ENCODE data around the gene RPGR.

The RPGR gene

GRCh38 chrX:38277136-38277535 lies 50.2 kb downstream of the RPGR start:
- no peak for ATAC-seq
- TF ChIP-seq ISL1 (CRISPR knock-in tag; IDR thresholded peaks at IDR 0.05) (0 out of 2 replicates have a peak, but pooled peaks have one; percentile 14), SNAI2 (CRISPR knock-in tag; IDR thresholded peaks at IDR 0.05) (no peak)

- no peak for ATAC-seq
- no peak for TF ChIP-seq SNAI2 (CRISPR knock-in tag; IDR thresholded peaks at IDR 0.05)
- TF ChIP-seq CSDC2 (CRISPR knock-in tag; IDR thresholded peaks at IDR 0.05), result no peak
- no peak for TF ChIP-seq TOX (CRISPR knock-in tag; IDR thresholded peaks at IDR 0.05; ENCODE audit: borderline replicate concordance)
- TF ChIP-seq ZNF565 (CRISPR knock-in tag; conservative IDR thresholded peaks at IDR 0.05; ENCODE audit: low read depth), result no peak
- no peak for TF ChIP-seq ZC3H10 (CRISPR knock-in tag; IDR thresholded peaks at IDR 0.05)
Measured at GRCh38 chrX:38276089-38276488, 51.2 kb downstream of the RPGR start.

- TF ChIP-seq ISL1 (CRISPR knock-in tag; IDR thresholded peaks at IDR 0.05) (no peak), CSDC2 (CRISPR knock-in tag; IDR thresholded peaks at IDR 0.05) (no peak), OSR1 (CRISPR knock-in tag; IDR thresholded peaks at IDR 0.05) (no peak), SNAI2 (CRISPR knock-in tag; IDR thresholded peaks at IDR 0.05) (no peak)
- ATAC-seq, result peak; percentile 94
Measured at GRCh38 chrX:38275615-38276014, 51.7 kb downstream of the RPGR start.

- ATAC-seq, result no peak
- TF ChIP-seq ESRRG (CRISPR knock-in tag; IDR thresholded peaks at IDR 0.05), result no peak
- TF ChIP-seq ZFP30 (CRISPR knock-in tag; IDR thresholded peaks at IDR 0.05), result no peak
- TF ChIP-seq SNAI2 (CRISPR knock-in tag; IDR thresholded peaks at IDR 0.05), result no peak
- no peak for TF ChIP-seq PPARA (CRISPR knock-in tag; IDR thresholded peaks at IDR 0.05; ENCODE audit: borderline replicate concordance)
- TF ChIP-seq TCF4 (CRISPR knock-in tag; IDR thresholded peaks at IDR 0.05; ENCODE audit: borderline replicate concordance), result no peak
- TF ChIP-seq CREB5 (CRISPR knock-in tag; IDR thresholded peaks at IDR 0.05; ENCODE audit: low read depth), result no peak
- no peak for TF ChIP-seq ZNF70 (CRISPR knock-in tag; IDR thresholded peaks at IDR 0.05)
- no peak for TF ChIP-seq TSHZ2 (CRISPR knock-in tag; IDR thresholded peaks at IDR 0.05)
- no peak for TF ChIP-seq PATZ1 (CRISPR knock-in tag; IDR thresholded peaks at IDR 0.05; ENCODE audit: borderline replicate concordance)
- TF ChIP-seq TOX (CRISPR knock-in tag; IDR thresholded peaks at IDR 0.05; ENCODE audit: borderline replicate concordance), result no peak
- TF ChIP-seq ZC3H10 (CRISPR knock-in tag; IDR thresholded peaks at IDR 0.05), result no peak
Measured at GRCh38 chrX:38273453-38273852, 53.9 kb downstream of the RPGR start.

- no peak for ATAC-seq
- no peak for TF ChIP-seq GLIS3 (CRISPR knock-in tag; IDR thresholded peaks at IDR 0.05)
- TF ChIP-seq CSRNP3 (CRISPR knock-in tag; IDR thresholded peaks at IDR 0.05), result no peak
- no peak for TF ChIP-seq ZFP3 (CRISPR knock-in tag; IDR thresholded peaks at IDR 0.05)
- TF ChIP-seq OSR1 (CRISPR knock-in tag; IDR thresholded peaks at IDR 0.05), result no peak
- TF ChIP-seq ZC3H10 (CRISPR knock-in tag; IDR thresholded peaks at IDR 0.05), result no peak
- TF ChIP-seq PPARA (CRISPR knock-in tag; IDR thresholded peaks at IDR 0.05; ENCODE audit: borderline replicate concordance), result no peak
- TF ChIP-seq CREB5 (CRISPR knock-in tag; IDR thresholded peaks at IDR 0.05; ENCODE audit: low read depth), result no peak
- no peak for TF ChIP-seq ISL1 (CRISPR knock-in tag; IDR thresholded peaks at IDR 0.05)
- no peak for TF ChIP-seq PATZ1 (CRISPR knock-in tag; IDR thresholded peaks at IDR 0.05; ENCODE audit: borderline replicate concordance)
- no peak for TF ChIP-seq RARB (CRISPR knock-in tag; IDR thresholded peaks at IDR 0.05)
- no peak for TF ChIP-seq SNAI2 (CRISPR knock-in tag; IDR thresholded peaks at IDR 0.05)
- no peak for TF ChIP-seq TSHZ2 (CRISPR knock-in tag; IDR thresholded peaks at IDR 0.05)
- no peak for TF ChIP-seq TCF4 (CRISPR knock-in tag; IDR thresholded peaks at IDR 0.05; ENCODE audit: borderline replicate concordance)
Measured at GRCh38 chrX:38271154-38271716, 56.1 kb downstream of the RPGR start.
